SK-N-SH (cell line): ENCODE measurements around the gene LOC128125822.

Experiments
- CTCF ChIA-PET: fragments of 300-600, 350-600 bp; formaldehyde crosslinking; extraction: SDS; loops from one replicate; lab custom pipeline; 2021; lab: Yijun Ruan, JAX
- POLR2A ChIA-PET: fragments of 350-600 bp; sonication (Branson Sonifier 250); formaldehyde crosslinking; extraction: SDS; loops from one replicate; lab custom pipeline; 2020; ENCODE audit warnings: antibody characterized with exemption, inconsistent platforms; lab: Yijun Ruan, JAX
- DNase-seq: peaks from one replicate; pipeline ENCODE4 v3.0.0; 2012
- H2AFZ ChIP-seq: fragments of 200-600 bp; sonication (generic); 2 replicates; pipeline ENCODE4 v1.8.1; 2016; ENCODE audit warnings: antibody characterized with exemption, mild to moderate bottlenecking, low read depth
- H3F3A ChIP-seq: fragments of 200-600 bp; sonication (generic); replicated peaks from 2 replicates; pipeline ENCODE3; 2016; ENCODE audit warnings: antibody characterized with exemption, mild to moderate bottlenecking; ENCODE audit not compliant: insufficient read depth
- H3K27ac ChIP-seq, 2 experiments: fragments of 200-500 bp in 1 of 2; fragments of 200-600 bp in 1 of 2; sonication (Bioruptor generic) in 1 of 2; sonication (generic), shearing (Covaris generic) in 1 of 2; 2 replicates each; pipeline versions ENCODE4 v1.5.1 to v1.6.1; 2014 to 2016; ENCODE audit warnings: low read depth in 2 of 2, inconsistent platforms in 1 of 2, low read length in 1 of 2, mild to moderate bottlenecking in 1 of 2, mixed read lengths in 1 of 2
- H3K27me3 ChIP-seq: fragments of 200-600 bp; sonication (generic), shearing (Covaris generic); 2 replicates; pipeline ENCODE4 v1.6.1; 2016; ENCODE audit warnings: mixed run types; ENCODE audit not compliant: insufficient read depth
- H3K36me3 ChIP-seq, 2 experiments: fragments of 200-500 bp in 1 of 2; fragments of 200-600 bp in 1 of 2; sonication (Bioruptor generic) in 1 of 2; sonication (generic) in 1 of 2; replicated peaks in 1 of 2; 2 replicates each; pipeline versions ENCODE3 to v1.5.1; 2014 to 2016; ENCODE audit warnings: low read length in 1 of 2, mild to moderate bottlenecking in 1 of 2; ENCODE audit not compliant: insufficient read depth in 2 of 2, control insufficient read depth in 1 of 2
- H3K4me1 ChIP-seq, 2 experiments: fragments of 200-500 bp in 1 of 2; fragments of 200-600 bp in 1 of 2; sonication (Bioruptor generic) in 1 of 2; sonication (generic), shearing (Covaris generic) in 1 of 2; 2 replicates each; pipeline versions ENCODE4 v1.5.1 to v1.6.1; 2014 to 2016; ENCODE audit warnings: low read depth in 1 of 2, low read length in 1 of 2, mixed run types in 1 of 2; ENCODE audit not compliant: insufficient read depth in 2 of 2, control insufficient read depth in 1 of 2
- H3K4me2 ChIP-seq: fragments of 200-600 bp; sonication (generic), shearing (Covaris generic); 2 replicates; pipeline ENCODE4 v1.6.1; 2017; ENCODE audit warnings: mixed run types
- H3K4me3 ChIP-seq, 2 experiments: fragments of 200-500 bp in 1 of 2; fragments of 200-600 bp in 1 of 2; sonication (Bioruptor generic) in 1 of 2; sonication (generic), shearing (Covaris generic) in 1 of 2; 2 replicates each; pipeline versions ENCODE4 v1.5.1 to v1.8.1; 2014 to 2016; ENCODE audit warnings: low read depth in 2 of 2, inconsistent platforms in 1 of 2, low read length in 1 of 2, mild to moderate bottlenecking in 1 of 2, mixed read lengths in 1 of 2, moderate library complexity in 1 of 2
- H3K79me2 ChIP-seq: fragments of 200-600 bp; sonication (generic); 2 replicates; pipeline ENCODE4 v1.8.1; 2017; ENCODE audit warnings: mild to moderate bottlenecking; ENCODE audit not compliant: insufficient read depth
- H3K9ac ChIP-seq: fragments of 200-600 bp; sonication (generic); 2 replicates; pipeline ENCODE4 v1.6.1; 2017; ENCODE audit warnings: mixed run types
- H3K9me2 ChIP-seq: fragments of 200-600 bp; sonication (generic); 2 replicates; pipeline ENCODE4 v1.6.1; 2017; ENCODE audit warnings: mixed run types
- H3K9me3 ChIP-seq: fragments of 200-600 bp; sonication (generic); 2 replicates; pipeline ENCODE4 v1.6.1; 2017; ENCODE audit warnings: mixed run types, mild to moderate bottlenecking, moderate library complexity
- H4K20me1 ChIP-seq: fragments of 200-600 bp; sonication (generic); 2 replicates; pipeline ENCODE4 v1.6.1; 2017; ENCODE audit warnings: mild to moderate bottlenecking, mixed run types; ENCODE audit not compliant: insufficient read depth
- CHD2 ChIP-seq: fragments of 150-350 bp; IDR thresholded peaks from 2 replicates; pipeline ENCODE4 v1.6.1; 2018; ENCODE audit warnings: low read length; ENCODE audit not compliant: partially characterized antibody
- EZH2phosphoT487 ChIP-seq: fragments of 200-600 bp; sonication (generic); IDR thresholded peaks from 2 replicates; pipeline ENCODE4 v1.6.1; 2017; ENCODE audit warnings: low read depth, mixed run types, mild to moderate bottlenecking, antibody characterized with exemption, moderate library complexity, borderline replicate concordance
- FOXJ3 ChIP-seq: sonication (generic); formaldehyde crosslinking; IDR thresholded peaks from 2 replicates; pipeline ENCODE4 v1.5.1; 2020; ENCODE audit warnings: mild to moderate bottlenecking, missing genetic modification reagents
- GABPA ChIP-seq: IDR thresholded peaks from 2 replicates; pipeline ENCODE4 v1.4.0; 2012; ENCODE audit warnings: low read depth, mild to moderate bottlenecking
- JUND ChIP-seq: IDR thresholded peaks from 2 replicates; pipeline ENCODE4 v1.4.0; 2012
- MEF2A ChIP-seq: IDR thresholded peaks from 2 replicates; pipeline ENCODE4 v1.4.0; 2012; ENCODE audit warnings: low read depth, borderline replicate concordance
- NRF1 ChIP-seq: IDR thresholded peaks from 2 replicates; pipeline ENCODE4 v1.6.1; 2012; ENCODE audit warnings: low read depth, mild to moderate bottlenecking, low read length
- PBX3 ChIP-seq: IDR thresholded peaks from 2 replicates; pipeline ENCODE4; 2012
- POLR2AphosphoS5 ChIP-seq: IDR thresholded peaks from 2 replicates; pipeline ENCODE4 v1.6.1; 2012; ENCODE audit warnings: low read depth, low read length
- RAD21 ChIP-seq: IDR thresholded peaks from 2 replicates; pipeline ENCODE4 v1.6.1; 2012; ENCODE audit warnings: mild to moderate bottlenecking, low read length
- RFX5 ChIP-seq: IDR thresholded peaks from 2 replicates; pipeline ENCODE4 v1.6.1; 2012; ENCODE audit warnings: mild to moderate bottlenecking, improper control_type of control experiment, low read length
- RXRA ChIP-seq: IDR thresholded peaks from 2 replicates; pipeline ENCODE4 v1.4.0; 2012; ENCODE audit warnings: low read depth, mild to moderate bottlenecking, borderline replicate concordance
- SIN3A ChIP-seq: IDR thresholded peaks from 2 replicates; pipeline ENCODE4 v1.6.1; 2012; ENCODE audit warnings: low read depth, mild to moderate bottlenecking, low read length, moderate library complexity, borderline replicate concordance
- SMC3 ChIP-seq: IDR thresholded peaks from 2 replicates; pipeline ENCODE4 v1.6.1; 2012; ENCODE audit warnings: low read depth, low read length, improper control_type of control experiment
- TCF12 ChIP-seq: IDR thresholded peaks from 2 replicates; pipeline ENCODE4 v1.4.0; 2012
- TEAD4 ChIP-seq: IDR thresholded peaks from 2 replicates; pipeline ENCODE4 v1.4.0; 2012; ENCODE audit warnings: mild to moderate bottlenecking, borderline replicate concordance; ENCODE audit not compliant: insufficient read depth
- USF2 ChIP-seq: fragments of 150-350 bp; IDR thresholded peaks from 2 replicates; pipeline ENCODE4 v1.6.1; 2017; ENCODE audit warnings: antibody characterized with exemption, low read length, low read depth, borderline replicate concordance
- YY1 ChIP-seq: IDR thresholded peaks from 2 replicates; pipeline ENCODE4 v1.4.0; 2012; ENCODE audit warnings: low read depth, mild to moderate bottlenecking
- ZBTB33 ChIP-seq: IDR thresholded peaks from 2 replicates; pipeline ENCODE4 v1.4.0; 2012; ENCODE audit warnings: low read depth, borderline replicate concordance
- WGBS: methylation state at CpG from one replicate; pipeline ENCODE4 v1.1.6; 2017; ENCODE audit warnings: low lambda C conversion rate; 5-methylcytosine and 5-hydroxymethylcytosine counted together

The LOC128125822 gene

GRCh38 chr6:63523630-63524029, 48.6 kb upstream of the LOC128125822 start:
- Histone ChIP-seq H3K4me1 (peaks cover 0 to 7% of the 10 kb centered on the region in 2 experiments; a peak in 1 of 4 replicates), H3F3A (peaks cover 7% of the 10 kb centered on the region), H3K9me2 (no peaks in the 10 kb centered on the region), H3K79me2 (no peaks in the 10 kb centered on the region), H3K36me3 (no peaks in the 10 kb centered on the region), H3K27ac (no peak overlapping the region), H3K4me3 (no peak overlapping the region), H4K20me1 (no peaks in the 10 kb centered on the region), H3K9me3 (no peaks in the 10 kb centered on the region), H3K27me3 (no peaks in the 10 kb centered on the region), H3K4me2 (no peak overlapping the region), H2AFZ (no peak overlapping the region), H3K9ac (no peak overlapping the region)
- DNase-seq, result no peak
- ChIA-PET CTCF (no interaction called here), POLR2A (no interaction called here)
- TF ChIP-seq RXRA (no peak), TCF12 (no peak)
- WGBS, result 92% methylated on average over 4 of the region's 4 CpGs

- ChIA-PET POLR2A (no interaction called here), CTCF (interaction anchor here (0.6 kb wide), 1 partner anchor 160 kb away, joined by 3 read pairs; no protein-coding TSS in a partner anchor)
- no peak overlapping the region for H3K9ac ChIP-seq
- H4K20me1 ChIP-seq, result no peaks in the 10 kb centered on the region
- no peaks in the 10 kb centered on the region for H3K9me2 ChIP-seq
- H3K79me2 ChIP-seq, result no peaks in the 10 kb centered on the region
- no peaks in the 10 kb centered on the region for H3K9me3 ChIP-seq
- H3K27ac ChIP-seq, result no peak overlapping the region
- no peak for DNase-seq
- H3K4me2 ChIP-seq, result no peak overlapping the region
- peaks cover 0 to 11% of the 10 kb centered on the region in 2 experiments; a peak in 2 of 4 replicates for H3K4me1 ChIP-seq
- H3K36me3 ChIP-seq, result no peaks in the 10 kb centered on the region
- TF ChIP-seq JUND (no peak), RFX5 (no peak), NRF1 (no peak), SMC3 (no peak), RAD21 (no peak), POLR2AphosphoS5 (no peak), PBX3 (no peak), TEAD4 (no peak), USF2 (no peak), YY1 (no peak), FOXJ3 (CRISPR knock-in tag) (no peak), EZH2phosphoT487 (no peak), CHD2 (no peak), RXRA (no peak), ZBTB33 (no peak), GABPA (no peak), MEF2A (no peak), TCF12 (no peak), SIN3A (no peak)
- peaks cover 7% of the 10 kb centered on the region for H3F3A ChIP-seq
- 72% methylated on average over 7 of the region's 7 CpGs for WGBS
- H3K4me3 ChIP-seq, result no peak overlapping the region
- H2AFZ ChIP-seq, result no peak overlapping the region
- no peaks in the 10 kb centered on the region for H3K27me3 ChIP-seq
Observed at GRCh38 chr6:63525186-63525878, 46.9 kb upstream of the LOC128125822 start.
